ENCODE results near the gene DOK5.

The DOK5 gene

DNA sequence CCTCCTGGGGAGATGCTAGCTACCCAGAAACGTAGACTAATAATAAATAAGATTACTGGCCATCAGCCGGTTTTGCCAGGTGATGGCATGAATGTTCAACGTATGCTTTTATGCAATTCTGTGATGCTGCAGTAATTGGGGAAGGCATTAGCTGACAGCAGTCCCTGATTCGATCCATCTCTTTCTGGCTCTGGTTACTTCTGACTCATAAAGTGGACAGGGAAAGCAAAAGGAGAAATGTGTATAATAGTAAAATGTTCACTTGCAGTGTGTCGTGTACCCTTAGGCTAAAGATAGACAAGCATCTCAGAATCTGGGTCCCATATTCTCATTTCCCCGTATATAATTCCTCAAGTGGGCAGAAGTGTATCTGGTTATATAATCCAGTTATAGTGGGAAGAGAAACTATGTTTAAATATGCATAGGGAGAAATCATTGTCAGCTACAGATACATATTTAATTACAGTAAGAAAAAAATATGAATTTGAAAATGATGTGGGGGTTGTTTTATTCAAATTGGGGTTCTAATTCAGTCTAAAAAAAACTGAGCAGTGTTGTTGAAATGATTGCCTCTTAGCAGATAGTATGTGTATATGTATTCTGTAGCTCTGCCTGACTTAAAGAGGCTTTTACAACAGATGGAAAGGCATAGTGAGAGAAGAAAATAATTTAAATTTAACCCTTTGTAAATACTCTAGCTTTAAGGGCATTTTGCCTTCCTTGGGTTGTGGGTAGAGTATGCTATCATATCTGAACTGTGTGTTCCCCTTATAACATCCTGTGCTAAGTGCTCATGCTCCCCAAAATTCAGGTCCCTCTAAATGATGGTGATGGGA is 40.6 kb downstream of the DOK5 start:
- no peak for DNase-seq

DNA sequence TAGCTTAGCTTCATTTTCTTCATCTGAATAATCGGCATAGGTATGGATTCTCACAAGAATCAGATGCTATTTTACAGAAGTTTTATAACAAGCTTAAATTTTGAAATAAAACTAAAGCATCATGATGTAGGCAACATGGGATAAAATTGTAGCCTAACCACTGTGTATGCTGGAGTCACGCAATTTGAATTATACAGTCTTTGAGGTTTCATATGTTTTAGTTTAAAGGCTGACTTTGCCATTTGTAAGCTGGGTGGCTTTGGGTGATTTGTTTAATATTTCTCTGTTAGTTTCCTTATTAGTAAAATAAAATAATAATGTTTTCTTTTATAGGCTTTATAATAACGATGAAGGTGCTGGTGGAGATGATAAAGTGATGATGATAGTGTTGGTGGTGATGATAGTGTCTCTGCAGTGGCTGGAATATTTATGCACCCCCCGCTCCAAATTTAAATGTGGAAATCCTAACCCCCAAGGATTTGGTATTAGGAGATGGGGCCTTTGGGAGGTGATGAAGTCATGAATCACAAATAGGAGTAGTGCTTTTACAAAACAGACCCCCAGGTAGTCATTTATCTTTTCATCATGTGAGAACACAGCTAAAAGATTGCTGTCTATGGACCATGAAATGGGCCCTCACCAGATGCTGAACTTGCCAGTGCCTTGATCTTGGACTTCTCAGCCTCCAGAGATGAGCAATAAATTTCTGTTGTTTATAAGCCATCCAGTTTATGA is 42.0 kb downstream of the DOK5 start:
- no peak for DNase-seq

DNA sequence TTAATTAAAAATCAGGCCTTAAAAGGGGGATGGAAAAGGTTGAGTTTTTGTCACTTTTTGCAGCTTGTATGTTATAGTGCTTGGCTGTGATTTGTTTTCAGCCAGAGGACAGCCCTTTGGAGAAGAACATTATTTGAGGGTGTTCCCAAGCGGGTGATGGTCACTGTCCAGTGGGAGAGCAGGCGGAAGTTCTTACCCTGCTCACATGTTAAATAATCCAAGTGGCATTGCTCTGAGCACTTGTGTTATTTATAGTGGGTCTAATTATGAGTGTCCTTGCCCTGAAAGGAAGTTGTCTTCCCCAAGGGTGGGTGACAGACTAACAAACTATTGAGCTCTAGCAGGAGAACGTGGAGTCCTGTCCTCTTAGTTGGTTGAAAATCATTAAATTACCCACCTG is 49.5 kb downstream of the DOK5 start:
- DNase-seq = no peak

DNA sequence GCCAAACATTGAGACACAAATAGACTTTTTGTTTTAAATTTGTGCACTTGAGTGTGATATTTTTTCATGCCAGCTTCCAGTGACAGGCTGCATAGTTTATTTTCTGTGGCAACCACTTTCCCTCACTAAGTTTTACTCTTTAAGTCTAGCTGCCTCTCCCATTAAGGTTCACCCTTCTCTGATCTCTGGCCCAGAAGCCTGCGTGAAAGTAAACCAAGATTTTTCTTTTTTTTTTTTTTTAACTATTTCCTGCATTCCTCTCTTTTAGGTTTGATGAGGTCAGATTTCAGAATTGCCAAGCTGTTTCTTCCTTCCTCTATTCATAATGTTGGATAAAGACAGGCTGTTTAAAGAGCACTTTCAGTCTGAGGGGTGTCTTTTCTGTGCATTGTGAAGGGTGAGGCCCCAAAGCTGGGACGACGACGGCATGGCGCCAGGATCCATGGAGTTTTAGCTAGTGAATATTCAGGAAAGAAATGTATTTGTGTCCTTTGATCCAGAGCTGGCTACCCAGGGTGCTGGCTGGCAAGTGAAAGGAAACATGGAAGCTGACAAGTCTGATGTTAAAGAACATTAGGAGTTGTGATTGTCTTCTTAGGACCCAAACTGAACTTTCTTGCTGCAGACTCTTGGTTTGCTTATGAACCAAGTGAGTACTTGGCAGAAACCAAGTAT is 50.7 kb downstream of the DOK5 start:
- no peak for DNase-seq

DNA sequence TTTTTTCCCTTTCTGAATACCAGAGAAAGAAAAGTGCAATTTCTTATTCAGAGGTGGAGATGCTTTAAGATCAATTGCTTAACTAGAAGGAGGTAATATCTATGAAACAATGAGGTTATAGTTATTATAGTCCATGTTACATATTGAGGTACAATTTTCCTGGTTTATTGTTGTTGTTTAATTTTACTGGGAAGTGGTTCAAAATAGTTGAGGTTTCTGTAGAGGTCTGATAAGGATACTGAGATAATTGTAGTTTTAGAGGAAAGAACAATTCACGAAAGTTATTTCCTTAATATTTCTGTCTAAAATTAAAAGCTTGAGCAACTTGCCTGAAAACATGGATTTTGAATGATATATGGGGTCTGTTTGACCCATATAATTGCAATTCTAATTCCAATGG is 51.4 kb downstream of the DOK5 start:
- no peak for DNase-seq

DNA sequence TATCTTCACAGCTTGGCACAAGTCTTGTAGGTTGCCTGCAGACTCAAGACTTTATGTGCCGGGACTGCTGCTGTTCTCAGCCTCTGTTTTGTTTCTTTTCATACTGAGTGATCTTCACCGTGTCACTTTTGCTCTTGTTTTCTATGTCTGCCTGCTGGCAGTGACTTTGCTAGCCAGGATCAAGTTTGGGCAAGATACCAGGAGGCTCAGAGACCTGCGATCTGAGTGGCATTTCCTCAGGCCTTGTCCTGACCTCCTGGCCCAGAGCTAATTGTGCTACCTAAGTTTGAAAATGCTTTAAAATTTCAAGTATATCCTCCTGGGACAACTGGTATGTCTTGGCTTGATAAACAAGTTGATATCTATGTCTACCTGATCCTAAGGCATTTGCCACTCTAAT is 57.2 kb downstream of the DOK5 start:
- no peak for DNase-seq

DNA sequence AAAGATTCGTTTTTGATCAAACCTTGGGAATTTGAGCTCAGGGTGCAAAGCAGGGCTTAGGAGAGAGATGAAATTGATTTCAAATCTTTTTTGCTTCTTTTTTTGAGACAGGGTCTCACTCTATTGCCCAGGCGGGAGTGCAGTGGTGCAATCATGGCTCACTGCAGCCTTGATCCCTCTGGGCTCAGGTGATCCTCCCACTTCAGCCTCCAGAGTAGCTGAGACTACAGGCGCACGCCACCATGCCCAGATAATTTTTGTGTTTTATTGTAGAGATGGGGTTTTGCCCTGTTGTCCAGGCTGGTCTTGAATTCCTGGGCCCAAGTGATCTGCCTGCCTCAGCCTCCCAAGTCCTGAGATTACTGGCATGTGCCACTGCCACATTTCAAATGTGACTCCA is 58.7 kb downstream of the DOK5 start:
- DNase-seq = no peak

DNA sequence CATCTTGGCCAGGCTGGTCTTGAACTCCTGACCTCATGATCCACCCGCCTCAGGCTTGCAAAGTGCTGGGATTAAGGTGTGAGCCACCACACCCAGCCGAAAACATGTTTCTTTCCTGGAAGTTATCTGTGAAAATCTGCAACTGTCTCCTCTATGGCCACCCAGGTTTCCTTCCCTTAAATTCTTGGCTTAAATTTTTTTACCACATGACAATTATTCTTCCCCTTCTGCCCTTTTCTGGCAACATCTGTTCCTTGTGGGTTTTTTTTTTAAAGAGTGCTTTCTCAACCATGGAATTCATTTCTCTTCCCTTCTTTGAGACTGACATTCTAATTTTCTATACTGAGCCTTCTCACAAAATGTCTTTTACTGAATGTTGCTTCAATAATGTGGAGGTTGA is 59.6 kb downstream of the DOK5 start:
- no peak for DNase-seq

DNA sequence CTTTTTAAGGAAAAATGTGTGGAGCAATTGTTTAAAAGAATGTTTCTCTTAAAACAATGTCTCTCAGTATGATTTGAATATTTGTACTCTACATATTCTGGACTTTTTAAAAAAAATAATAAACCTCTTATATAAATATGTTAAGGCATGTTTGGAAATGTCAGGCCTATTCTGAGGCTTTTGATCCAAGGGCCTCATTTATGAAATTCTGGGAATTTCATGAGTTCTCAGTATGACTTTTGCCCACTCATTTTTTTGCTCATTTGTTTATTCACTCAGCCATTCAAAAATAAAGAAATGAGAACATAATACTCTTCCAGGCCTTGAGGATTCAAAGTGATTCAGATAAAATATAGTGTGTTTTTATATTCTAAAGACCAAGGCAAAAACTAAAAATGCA is 60.4 kb downstream of the DOK5 start:
- no peak for DNase-seq

DNA sequence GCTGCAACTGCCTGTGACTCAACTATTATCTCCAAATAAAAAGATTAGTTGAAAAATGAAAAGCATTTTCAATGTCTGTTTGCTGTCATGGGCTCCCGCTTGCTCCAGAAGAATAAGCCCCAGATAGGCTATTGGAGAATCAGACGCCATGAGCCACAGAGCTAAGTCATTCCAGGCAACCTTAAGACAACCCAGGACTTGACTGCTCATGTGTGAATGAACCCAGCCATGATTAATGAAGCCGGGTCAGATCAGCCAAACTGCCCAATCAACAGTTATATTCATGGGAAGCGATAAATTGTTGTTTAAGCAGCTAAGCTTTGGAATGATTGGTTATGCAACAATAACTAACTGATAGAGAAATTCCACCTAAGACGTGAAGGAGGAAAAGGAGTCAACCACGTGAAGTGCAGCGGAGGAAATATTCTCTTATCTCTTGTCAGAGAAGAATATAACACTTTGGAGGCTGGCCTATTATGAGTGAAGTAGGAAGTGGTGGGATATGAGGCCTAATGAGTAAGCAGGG is 64.2 kb downstream of the DOK5 start:
- no peak for DNase-seq

DNA sequence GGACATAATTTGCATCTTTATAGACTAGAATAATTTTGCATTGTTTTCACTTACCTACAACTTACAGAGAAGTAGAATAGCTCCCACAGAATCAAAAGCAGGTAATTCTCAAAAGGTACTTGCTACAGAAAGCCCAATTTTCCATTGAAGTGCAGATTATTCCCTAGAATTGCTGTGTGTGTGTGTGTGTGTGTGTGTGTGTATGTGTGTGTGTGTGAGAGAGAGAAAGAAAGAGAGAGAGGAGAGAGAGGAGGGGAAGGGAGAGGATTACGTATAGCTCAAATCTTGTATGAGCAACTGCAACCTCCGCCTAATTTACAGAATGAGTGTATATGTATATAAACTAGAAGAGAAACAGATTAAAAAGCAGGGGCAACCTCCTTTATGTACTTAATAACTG is 68.0 kb downstream of the DOK5 start:
- DNase-seq = no peak

DNA sequence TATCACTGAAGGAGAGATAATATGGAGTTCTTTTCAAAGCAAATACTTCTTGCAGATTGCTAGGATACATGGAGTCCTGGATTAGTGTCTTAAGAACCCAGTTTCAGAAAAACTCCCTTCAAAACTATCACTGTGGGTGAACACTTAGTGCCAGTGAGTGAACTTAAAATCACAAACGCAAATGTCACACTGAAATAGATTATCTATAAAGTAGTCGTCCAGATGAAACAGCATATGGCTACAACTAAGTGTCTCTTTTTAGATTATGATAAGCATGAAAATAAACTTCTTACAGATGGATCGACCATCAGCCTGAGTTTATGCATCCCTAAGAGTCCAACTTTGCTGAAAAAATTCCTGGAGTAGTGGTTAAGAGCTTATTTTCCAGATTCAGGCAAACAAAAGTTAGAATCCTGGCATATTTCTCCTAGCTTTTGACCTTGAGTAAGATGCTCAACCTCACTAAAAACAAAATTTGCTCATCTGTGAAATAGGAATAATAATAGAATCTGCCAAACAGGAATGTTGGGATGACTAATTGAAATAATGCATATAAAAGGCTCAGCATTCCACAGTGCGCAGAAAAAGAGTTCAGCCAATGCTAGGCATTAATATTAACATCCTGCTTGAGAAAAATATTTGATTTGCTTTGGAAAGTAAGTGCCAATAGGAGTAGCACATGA is 70.4 kb downstream of the DOK5 start:
- DNase-seq = no peak

DNA sequence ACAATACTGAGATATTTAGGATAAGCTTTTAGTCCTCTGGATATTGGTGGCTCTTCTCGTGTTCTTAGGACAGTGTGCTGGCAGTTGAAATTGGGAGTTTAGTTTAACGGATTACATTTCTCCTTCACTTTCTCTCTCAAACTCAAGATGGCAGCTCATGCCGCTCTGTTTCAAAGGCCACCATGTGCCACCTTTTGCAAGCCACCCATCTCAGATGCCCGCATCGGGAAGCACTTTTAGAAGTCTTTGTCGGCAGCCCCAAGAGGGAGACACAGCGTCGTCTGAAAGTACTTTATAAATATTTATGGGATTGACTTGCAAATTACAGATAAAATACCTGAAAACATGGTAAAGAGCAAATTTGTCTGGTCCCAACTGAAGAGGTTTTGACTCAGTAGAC is 73.5 kb downstream of the DOK5 start:
- no peak for DNase-seq

DNA sequence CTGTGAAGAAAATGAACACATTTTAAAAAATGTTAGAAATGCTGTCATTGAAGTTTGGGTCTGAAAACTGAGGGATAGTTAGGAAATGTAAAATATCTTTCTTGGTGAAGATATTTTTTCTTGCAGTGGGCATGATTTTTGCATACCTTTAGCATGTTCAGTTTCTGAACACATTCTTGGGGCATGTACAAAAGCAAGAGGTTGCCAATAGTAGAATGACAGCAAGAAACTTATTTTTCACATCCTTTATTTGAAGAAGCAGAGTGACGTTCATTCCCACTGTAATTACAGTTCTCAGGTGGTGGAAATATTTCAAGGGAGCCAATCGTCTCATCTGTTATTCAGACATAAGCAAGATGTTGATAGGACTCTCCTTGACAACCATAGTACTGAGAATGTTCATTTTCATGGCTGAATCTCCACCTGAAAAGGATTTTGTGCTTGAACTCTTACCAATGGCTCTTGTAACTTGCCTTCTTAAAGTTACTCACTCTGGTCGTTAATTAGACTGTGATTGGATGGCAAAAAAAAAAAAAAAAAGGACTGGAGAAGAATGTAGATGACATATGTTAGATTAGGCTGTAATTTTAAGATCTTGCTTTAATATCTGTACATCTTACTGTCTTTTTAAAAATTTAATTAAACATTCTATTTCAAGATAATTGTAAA is 74.4 kb downstream of the DOK5 start:
- no peak for DNase-seq

DNA sequence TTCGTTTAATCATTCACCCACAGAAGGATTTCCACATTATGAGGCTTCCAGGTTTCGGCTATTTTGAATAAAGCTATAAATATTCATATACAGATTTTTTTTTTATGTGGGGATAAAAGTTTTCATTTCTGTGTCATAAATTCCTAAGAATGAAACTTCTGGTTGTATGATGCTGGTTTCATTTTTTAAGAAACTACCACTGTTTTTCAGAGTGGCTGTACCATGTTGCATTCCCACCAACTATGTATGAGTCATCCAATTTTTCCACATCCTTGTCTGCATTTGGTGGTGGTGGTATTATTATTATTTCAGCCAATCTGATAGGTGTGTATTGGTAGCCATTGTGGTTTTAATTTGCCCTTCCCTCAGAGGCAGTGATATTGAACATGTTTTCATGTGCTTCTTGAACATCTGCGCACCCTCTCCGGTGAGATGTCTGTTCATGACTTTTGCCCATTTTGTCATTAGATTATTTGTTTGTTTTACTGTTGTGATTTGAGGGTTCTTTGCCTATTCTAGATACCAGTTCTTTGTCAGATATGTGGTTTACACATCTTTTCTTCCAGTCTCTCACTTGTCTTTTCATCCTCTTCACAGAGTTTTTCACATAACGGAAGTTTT is 75.5 kb downstream of the DOK5 start:
- DNase-seq = no peak

DNA sequence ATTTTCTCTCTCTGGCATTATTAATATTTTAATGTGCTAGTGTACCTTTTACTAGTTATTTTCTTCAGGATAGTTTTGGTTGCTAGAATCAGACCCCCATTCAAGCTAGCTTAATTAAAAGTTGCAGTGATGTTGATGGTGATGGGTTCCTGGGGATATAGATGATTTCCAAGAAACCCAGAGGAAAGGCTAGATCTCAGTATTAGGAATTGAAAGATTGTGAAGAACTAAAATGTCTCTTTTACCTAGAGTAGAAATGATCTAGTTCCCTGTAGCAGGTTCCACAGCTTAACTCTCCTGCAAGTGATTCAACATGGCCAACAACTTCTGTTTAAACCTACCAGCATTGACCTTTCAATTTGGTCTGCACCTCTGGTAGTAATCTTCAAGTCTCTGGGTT is 78.6 kb downstream of the DOK5 start:
- DNase-seq = no peak

DNA sequence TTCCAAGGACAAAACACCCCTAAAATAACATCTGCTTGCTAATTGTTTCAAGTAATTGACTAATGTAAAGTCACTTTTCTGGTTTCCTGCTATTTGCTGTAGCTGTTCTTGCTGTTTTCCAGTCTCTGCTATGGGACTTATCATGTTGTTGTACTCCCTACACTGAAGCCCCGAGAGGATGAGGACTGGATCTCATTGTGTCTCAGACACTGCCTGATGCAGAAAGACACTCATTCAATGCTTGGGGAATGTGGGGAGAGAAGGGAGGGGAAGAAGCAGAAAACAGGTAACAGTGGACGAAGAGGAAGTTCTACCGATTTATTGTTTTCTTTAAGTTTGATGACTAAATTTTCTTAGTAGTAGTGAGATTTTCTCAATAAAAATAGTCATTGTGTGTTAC is 79.8 kb downstream of the DOK5 start:
- DNase-seq = no peak

DNA sequence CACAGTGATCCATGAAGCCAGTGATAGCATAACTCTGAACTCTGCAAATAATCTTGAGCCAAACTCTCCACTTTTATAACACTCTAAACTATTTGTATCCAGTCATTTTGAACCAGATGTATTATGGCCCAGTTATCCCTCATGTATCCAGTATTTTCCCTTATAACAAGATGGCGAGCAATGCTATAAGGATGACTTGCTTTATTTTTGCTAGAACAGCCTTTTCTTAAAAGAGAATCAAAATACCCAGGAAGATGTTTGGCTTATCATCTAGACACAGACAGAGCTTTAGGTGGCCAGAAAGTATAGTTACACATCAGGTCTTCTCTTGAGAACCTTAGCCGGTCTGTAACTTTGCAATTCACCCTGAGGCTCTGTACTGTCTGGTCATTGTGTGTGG is 81.0 kb downstream of the DOK5 start:
- DNase-seq = no peak

DNA sequence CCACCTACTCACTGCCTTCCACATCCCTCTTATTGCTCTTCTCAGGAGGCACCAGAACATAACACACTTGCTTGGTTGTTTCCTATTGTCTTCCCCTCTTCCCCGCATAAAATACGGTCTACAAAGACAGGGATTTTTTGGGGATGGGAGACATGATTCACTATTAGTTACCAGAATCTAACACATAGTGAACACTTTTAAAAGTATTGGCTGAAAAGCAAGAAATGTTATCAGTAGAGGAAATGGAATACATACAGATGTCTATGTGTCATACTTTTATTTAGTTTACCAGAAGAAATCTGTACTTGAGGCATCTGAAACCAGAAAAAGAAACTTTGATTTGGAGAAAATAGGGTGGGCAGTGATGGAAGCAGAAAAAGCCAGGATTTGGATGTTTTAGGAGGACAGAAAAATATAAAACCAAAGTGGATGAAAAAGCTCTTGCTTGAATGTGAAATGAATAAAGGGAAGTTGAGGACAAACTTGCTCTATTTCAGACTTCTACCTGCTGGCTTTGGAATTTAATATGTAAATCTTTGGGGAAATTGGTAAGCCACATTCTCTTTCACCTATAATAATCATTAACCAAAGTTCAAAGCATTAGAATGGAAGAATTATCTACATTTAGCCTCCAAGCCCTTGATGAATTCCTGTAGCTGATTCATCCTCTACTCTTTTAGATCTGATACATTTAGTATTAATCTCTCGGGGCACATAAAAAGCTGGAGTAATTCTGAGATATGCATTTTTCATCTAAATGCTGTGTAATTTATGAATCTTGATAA is 82.6 kb downstream of the DOK5 start:
- DNase-seq = no peak

DNA sequence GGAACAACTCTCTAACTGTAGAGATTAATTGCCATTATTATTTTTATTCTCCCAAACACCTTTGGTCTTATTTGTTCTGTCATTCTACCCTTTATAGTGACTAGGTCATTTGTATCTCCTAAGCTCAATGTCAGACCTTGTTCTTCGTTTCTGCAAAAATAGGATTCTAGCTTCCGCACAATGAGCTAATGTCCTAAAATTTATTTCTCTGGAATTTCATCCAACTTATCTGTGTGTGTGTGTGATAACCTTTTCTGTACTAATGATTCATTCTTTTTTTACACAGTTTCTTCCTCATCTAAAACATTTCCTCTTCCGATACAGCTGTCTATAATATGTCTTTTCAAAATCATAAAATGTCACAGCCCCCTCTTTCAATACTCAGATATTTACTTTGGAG is 84.5 kb downstream of the DOK5 start:
- DNase-seq = no peak

DNA sequence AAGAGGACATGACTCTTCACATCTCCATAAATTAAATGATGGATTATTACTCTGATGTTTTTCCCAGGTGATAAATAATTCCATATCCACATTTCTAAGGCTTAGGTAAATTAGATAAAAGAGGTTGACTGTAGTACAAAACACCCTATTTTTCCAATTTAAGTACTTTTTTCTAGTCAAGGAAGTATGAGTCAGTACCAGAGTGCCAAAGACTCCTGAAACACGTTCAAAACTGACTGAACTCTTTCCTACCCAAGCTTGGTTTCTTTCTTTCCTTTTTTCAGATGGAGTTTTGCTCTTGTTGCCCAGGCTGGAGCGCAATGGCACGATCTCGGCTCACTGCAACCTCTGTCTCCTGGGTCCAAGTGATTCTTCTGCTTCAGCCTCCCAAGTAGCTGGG is 85.0 kb downstream of the DOK5 start:
- DNase-seq = no peak

Measured in T-helper 1 cell (primary cell).